Peyer's patch (tissue), 4 donors: ENCODE results near the gene IFI27L1. TPM values are rescaled to one million over a fixed set of nuclear protein-coding genes. Genes with fewer than 3 reads are reported as not detected.

ENCODE experiments used
- DNase-seq, 3 donors: peaks; one replicate each; pipeline ENCODE4 v3.0.0-alpha.2; 2017 to 2019
- H3K27ac ChIP-seq, 4 donors: fragments of 200-600 bp; sonication (generic); one replicate each; pipeline ENCODE4 v1.5.1; 2016 to 2019
- H3K27me3 ChIP-seq, 2 donors: fragments of 200-600 bp; sonication (generic); one replicate each; pipeline ENCODE4 v1.5.1; 2019
- H3K36me3 ChIP-seq, 3 donors: fragments of 200-600 bp; sonication (generic); one replicate each; pipeline ENCODE4 v1.5.1; 2016 to 2019
- H3K4me1 ChIP-seq, 4 donors: fragments of 200-600 bp; sonication (generic); one replicate each; pipeline ENCODE4 v1.5.1; 2016 to 2019
- H3K4me3 ChIP-seq, 4 donors: fragments of 200-600 bp; sonication (generic); 1 replicate in 3 of 4; 2 replicates in 1 of 4; pipeline ENCODE4 v1.5.1; 2016 to 2019; ENCODE audit warnings: mild to moderate bottlenecking in 1 of 4
- H3K9me3 ChIP-seq, 4 donors: fragments of 200-600 bp; sonication (generic); one replicate each; pipeline ENCODE4 v1.5.1; 2016 to 2019; ENCODE audit warnings: mild to moderate bottlenecking in 1 of 4
- CTCF ChIP-seq, 6 experiments: fragments of 450-650 bp in 4 of 6; fragments of 200-600 bp in 2 of 6; sonication (generic) in 1 of 6; IDR thresholded peaks; one replicate each; pipeline ENCODE4 v1.5.1; 2017 to 2019; ENCODE audit warnings: antibody characterized with exemption in 6 of 6, mild to moderate bottlenecking in 3 of 6, moderate library complexity in 1 of 6
- POLR2A ChIP-seq, 2 donors: fragments of 450-650 bp; IDR thresholded peaks; one replicate each; pipeline ENCODE4 v1.5.1; 2017; ENCODE audit warnings: antibody characterized with exemption in 2 of 2, mild to moderate bottlenecking in 2 of 2, moderate library complexity in 2 of 2
- total RNA-seq, 4 donors: library from RNA; depleted of rRNA; stranded (reverse); fragments of >200 nt; gene quantifications; one replicate each; pipeline ENCODE4 v1.1.0, GENCODE V29; 2016

Gene IFI27L1
- total RNA-seq, 4 donors from 2014 or later: 4.9 to 14.7 (median 6.6) TPM

GRCh38 chr14:94054401-94054800 lies 26.7 kb upstream of the IFI27L1 start:
- peaks cover 0 to 97% (median 4%) of the 10 kb centered on the region in 3 donors for H3K36me3 ChIP-seq
- no peaks in the 10 kb centered on the region for H3K9me3 ChIP-seq
- TF ChIP-seq CTCF (IDR thresholded peaks at IDR 0.05): no peak
- no peak for TF ChIP-seq POLR2A (IDR thresholded peaks at IDR 0.05)
- DNase-seq: no peak
- no peak overlapping the region for H3K4me3 ChIP-seq
- H3K27ac ChIP-seq: no peak overlapping the region
- H3K4me1 ChIP-seq: peaks cover 0 to 9% (median 0%) of the 10 kb centered on the region in 4 donors
- H3K27me3 ChIP-seq: no peaks in the 10 kb centered on the region

DNA sequence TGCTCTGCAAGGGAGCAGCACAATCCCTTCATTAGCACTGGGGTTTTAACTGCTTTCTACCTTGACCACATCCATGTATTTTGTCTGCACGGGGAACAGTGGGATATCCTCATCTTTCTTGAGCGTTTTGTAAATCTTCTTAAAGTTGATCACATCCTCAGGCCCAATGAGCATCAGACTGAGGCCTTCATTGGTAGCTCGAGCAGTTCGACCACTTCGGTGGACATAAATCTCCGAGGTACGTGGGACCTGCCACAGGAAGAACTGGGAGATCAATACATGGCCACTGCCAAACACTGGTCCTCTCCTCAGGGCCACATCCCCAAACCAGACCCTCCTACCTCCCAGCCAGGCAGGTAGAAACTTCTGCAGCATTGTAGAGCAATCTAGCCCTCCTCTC lies 26.2 kb upstream of the IFI27L1 start:
- TF ChIP-seq CTCF (IDR thresholded peaks at IDR 0.05): no peak
- TF ChIP-seq POLR2A (IDR thresholded peaks at IDR 0.05): no peak
- Histone ChIP-seq H3K4me3 (no peak overlapping the region), H3K4me1 (peaks cover 0 to 9% (median 0%) of the 10 kb centered on the region in 4 donors), H3K27me3 (no peaks in the 10 kb centered on the region), H3K36me3 (peaks cover 0 to 97% (median 4%) of the 10 kb centered on the region in 3 donors), H3K27ac (no peak overlapping the region), H3K9me3 (no peaks in the 10 kb centered on the region)
- DNase-seq: no peak

DNA sequence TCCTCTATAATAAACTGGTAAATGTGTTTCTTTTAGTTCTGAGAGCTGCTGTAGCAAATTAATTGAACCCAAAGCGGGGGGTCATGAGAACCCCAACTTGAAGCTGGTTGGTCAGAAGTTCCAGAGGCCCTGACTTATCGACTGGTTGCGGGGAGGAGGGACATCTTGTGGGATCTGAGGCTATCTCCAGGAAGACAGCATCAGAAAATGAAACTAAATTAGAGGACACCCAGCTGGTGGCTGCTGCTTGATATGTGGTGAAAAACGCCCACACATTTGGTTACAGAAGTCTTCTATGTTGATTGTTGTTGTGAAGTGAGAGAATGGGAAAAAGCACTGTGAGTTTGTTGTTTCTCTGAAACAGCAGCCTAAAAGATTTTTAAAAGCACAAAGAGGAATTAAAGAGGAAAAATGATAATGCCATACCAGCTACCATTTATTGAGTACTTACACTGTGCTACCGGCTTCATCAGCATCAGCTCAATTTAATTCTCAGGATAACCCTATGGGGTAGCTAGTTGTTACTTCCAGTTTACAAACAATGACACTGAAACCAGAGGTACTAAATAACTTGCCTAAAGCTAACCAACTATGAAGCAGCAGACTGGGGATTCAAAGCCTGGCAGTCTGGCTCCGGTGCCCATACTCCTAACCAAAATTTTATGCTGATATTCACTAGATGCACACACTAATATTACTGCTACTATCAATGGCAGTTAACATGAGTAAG lies 24.4 kb upstream of the IFI27L1 start:
- DNase-seq: no peak
- TF ChIP-seq CTCF (IDR thresholded peaks at IDR 0.05) (no peak), POLR2A (IDR thresholded peaks at IDR 0.05) (no peak)
- peak overlapping the region in 1 of 4 donors; percentile 31 for H3K27ac ChIP-seq
- no peaks in the 10 kb centered on the region for H3K27me3 ChIP-seq
- H3K4me3 ChIP-seq: no peak overlapping the region
- H3K9me3 ChIP-seq: no peaks in the 10 kb centered on the region
- H3K36me3 ChIP-seq: peaks cover 0 to 97% (median 4%) of the 10 kb centered on the region in 3 donors
- peaks cover 0 to 9% (median 0%) of the 10 kb centered on the region in 4 donors for H3K4me1 ChIP-seq

- Histone ChIP-seq H3K4me1 (peaks cover 0 to 13% (median 0%) of the 10 kb centered on the region in 4 donors), H3K4me3 (no peak overlapping the region), H3K27me3 (no peaks in the 10 kb centered on the region), H3K36me3 (peaks cover 0 to 93% (median 0%) of the 10 kb centered on the region in 3 donors), H3K27ac (no peak overlapping the region), H3K9me3 (no peaks in the 10 kb centered on the region)
- no peak for DNase-seq
- TF ChIP-seq CTCF (IDR thresholded peaks at IDR 0.05): no peak
- TF ChIP-seq POLR2A (IDR thresholded peaks at IDR 0.05): no peak
Measured at GRCh38 chr14:94058128-94058673, 22.9 kb upstream of the IFI27L1 start.

DNA sequence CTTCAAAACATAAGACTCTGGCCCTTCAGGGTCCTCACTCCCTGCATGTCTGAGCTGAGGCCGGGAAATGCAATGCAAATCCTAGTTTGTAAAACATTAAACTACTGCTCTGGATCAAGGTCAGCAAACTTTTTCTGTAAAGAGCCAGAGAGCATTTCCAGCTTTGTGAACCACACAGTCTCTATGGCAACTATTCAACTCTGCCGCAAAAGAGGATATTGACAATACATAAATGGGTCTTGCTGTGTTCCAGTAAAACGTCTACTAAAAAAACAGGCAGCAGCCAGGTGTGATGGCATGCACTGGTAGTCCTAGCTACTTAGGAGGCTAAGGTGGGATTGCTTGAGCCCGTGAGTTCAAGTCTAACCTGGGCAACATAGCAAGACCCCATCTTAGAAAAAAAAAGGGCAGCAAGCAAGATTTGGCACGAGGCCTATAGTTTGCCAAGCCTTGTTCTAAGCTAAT lies 22.4 kb upstream of the IFI27L1 start:
- Histone ChIP-seq H3K27me3 (no peaks in the 10 kb centered on the region), H3K4me3 (no peak overlapping the region), H3K27ac (no peak overlapping the region), H3K4me1 (peaks cover 0 to 13% (median 0%) of the 10 kb centered on the region in 4 donors), H3K36me3 (peaks cover 0 to 88% (median 0%) of the 10 kb centered on the region in 3 donors), H3K9me3 (no peaks in the 10 kb centered on the region)
- DNase-seq: no peak
- TF ChIP-seq CTCF (IDR thresholded peaks at IDR 0.05) (no peak), POLR2A (IDR thresholded peaks at IDR 0.05) (no peak)
